ELF-1 (cell line): Measurements from ENCODE around the gene TGM3.

Experiments
- DNase-seq: peaks from one replicate; pipeline ENCODE4 v3.0.0-alpha.2; 2016; ENCODE audit warnings: low read depth, low spot score

The TGM3 gene

GRCh38 chr20:2283706-2284423 is 11.9 kb upstream of the TGM3 start:
- peak; percentile 68 for DNase-seq

- DNase-seq: no peak
Observed at GRCh38 chr20:2285193-2285592, 10.6 kb upstream of the TGM3 start.

- no peak for DNase-seq
Observed at GRCh38 chr20:2285613-2286012, 10.2 kb upstream of the TGM3 start.

GRCh38 chr20:2287504-2287903 is 8.3 kb upstream of the TGM3 start:
- no peak for DNase-seq

- DNase-seq: peak; percentile 34
Observed at GRCh38 chr20:2289475-2289874, 6.3 kb upstream of the TGM3 start.

GRCh38 chr20:2290486-2290885 is 5.3 kb upstream of the TGM3 start:
- no peak for DNase-seq

- DNase-seq: no peak
Observed at GRCh38 chr20:2292416-2293110, 3.2 kb upstream of the TGM3 start.

- no peak for DNase-seq
Observed at GRCh38 chr20:2293486-2293885, 2.3 kb upstream of the TGM3 start.

GRCh38 chr20:2293971-2294370 is 1.8 kb upstream of the TGM3 start:
- no peak for DNase-seq

- DNase-seq: no peak
Observed at GRCh38 chr20:2295286-2295685, 515 bp upstream of the TGM3 start.

- no peak for DNase-seq
Observed at GRCh38 chr20:2296524-2297356, 939 bp downstream of the TGM3 start.

GRCh38 chr20:2297357-2297728 is 1.5 kb downstream of the TGM3 start:
- DNase-seq: peak; percentile 27

- DNase-seq: no peak
Observed at GRCh38 chr20:2298116-2298515, 2.3 kb downstream of the TGM3 start.

- no peak for DNase-seq
Observed at GRCh38 chr20:2298701-2299100, 2.9 kb downstream of the TGM3 start.

- DNase-seq: no peak
Observed at GRCh38 chr20:2299301-2299700, 3.5 kb downstream of the TGM3 start.

- DNase-seq: no peak
Observed at GRCh38 chr20:2300002-2300401, 4.2 kb downstream of the TGM3 start.

- DNase-seq: no peak
Observed at GRCh38 chr20:2300420-2300819, 4.6 kb downstream of the TGM3 start.

GRCh38 chr20:2301164-2301622 is 5.4 kb downstream of the TGM3 start:
- peak; percentile 33 for DNase-seq

GRCh38 chr20:2302384-2303060 is 6.7 kb downstream of the TGM3 start:
- DNase-seq: no peak

GRCh38 chr20:2303673-2304072 is 7.9 kb downstream of the TGM3 start:
- no peak for DNase-seq

- no peak for DNase-seq
Observed at GRCh38 chr20:2304180-2304579, 8.4 kb downstream of the TGM3 start.

- no peak for DNase-seq
Observed at GRCh38 chr20:2305029-2305428, 9.2 kb downstream of the TGM3 start.
